ENCODE data around the gene TDP1. TPM values are rescaled to one million over a fixed set of nuclear protein-coding genes. Genes with fewer than 3 reads are reported as not detected.

The TDP1 gene
- total and polyA plus RNA-seq, 2 of the 13 experiments (the other 11 are each of a cell fraction or from before 2014, with no cell fraction given), result 16.4 to 31.2 TPM

DNA sequence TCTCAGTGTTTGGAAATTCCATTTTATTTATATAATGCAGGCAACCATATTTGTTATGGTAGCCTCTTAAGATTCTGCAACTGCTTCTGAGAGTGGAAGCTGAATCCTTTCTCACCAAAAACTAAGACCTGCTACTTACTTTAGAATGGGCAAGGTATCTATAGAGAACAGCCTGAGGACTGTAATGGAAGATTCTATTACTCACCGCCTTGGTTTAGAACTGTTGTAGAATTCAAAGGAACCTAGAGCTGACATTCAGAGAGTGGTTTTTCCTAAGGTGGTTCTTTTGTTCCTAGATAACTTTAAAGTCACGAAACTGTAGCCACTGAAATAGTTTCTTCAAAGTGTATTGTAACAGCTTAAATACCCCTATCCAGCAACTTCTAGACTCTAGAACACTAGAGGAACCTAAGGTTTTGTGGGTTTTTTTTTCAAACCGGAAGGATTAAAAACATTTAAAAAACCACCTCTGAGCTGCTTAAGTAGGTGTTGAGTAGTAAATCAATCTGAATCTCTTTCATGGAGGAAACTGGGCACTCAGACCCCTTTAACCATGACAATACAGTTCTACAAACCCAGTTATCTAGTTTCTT is 4.2 kb downstream of the TDP1 start:
- in situ Hi-C loops (cut with HindIII; ENCODE audit: extremely low pct_ligation_motif_present, low pct_unique_long_range_greater_than_20kb) (loop anchor here (25.0 kb wide), 1 partner anchor 277 kb away; no protein-coding TSS in a partner anchor), intact Hi-C loops (cut with micrococcal nuclease; ENCODE audit: unreplicated experiment) (no loop called here)
- no peaks in the 10 kb centered on the region for H4K20me1 ChIP-seq (ENCODE audit: insufficient read depth, low read length)
- no TSS peak for BruUV-seq (replicated peaks)
- H3K9me3 ChIP-seq (ENCODE audit: low read length), result no peaks in the 10 kb centered on the region
- DNase-seq (ENCODE audit: low spot score) (no peak), ATAC-seq (no peak), FAIRE-seq (no peak)
- ChIA-PET POLR2A (no interaction called here), CTCF (ENCODE audit: low intra/inter-chr PET ratio, low total read pairs) (no interaction called here)
- no peaks in the 10 kb centered on the region; a peak in 1 of 5 replicates for H3K27me3 ChIP-seq (ENCODE audit: control insufficient read depth in 1 of 2, insufficient read depth in 2 of 2, low read length in 2 of 2)
- TF ChIP-seq PCBP1 (IDR thresholded peaks at IDR 0.05; ENCODE audit: borderline replicate concordance, low read depth, low read length), result no peak
- TF ChIP-seq FOXM1 (CRISPR knock-in tag; IDR thresholded peaks at IDR 0.05), result no peak
- TF ChIP-seq, protein P1, sequence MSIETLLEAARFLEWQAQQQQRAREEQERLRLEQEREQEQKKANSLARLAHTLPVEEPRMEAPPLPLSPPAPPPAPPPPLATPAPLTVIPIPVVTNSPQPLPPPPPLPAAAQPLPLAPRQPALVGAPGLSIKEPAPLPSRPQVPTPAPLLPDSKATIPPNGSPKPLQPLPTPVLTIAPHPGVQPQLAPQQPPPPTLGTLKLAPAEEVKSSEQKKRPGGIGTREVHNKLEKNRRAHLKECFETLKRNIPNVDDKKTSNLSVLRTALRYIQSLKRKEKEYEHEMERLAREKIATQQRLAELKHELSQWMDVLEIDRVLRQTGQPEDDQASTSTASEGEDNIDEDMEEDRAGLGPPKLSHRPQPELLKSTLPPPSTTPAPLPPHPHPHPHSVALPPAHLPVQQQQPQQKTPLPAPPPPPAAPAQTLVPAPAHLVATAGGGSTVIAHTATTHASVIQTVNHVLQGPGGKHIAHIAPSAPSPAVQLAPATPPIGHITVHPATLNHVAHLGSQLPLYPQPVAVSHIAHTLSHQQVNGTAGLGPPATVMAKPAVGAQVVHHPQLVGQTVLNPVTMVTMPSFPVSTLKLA (IDR thresholded peaks at IDR 0.05), result no peak
- TF ChIP-seq RNF2 (conservative IDR thresholded peaks at IDR 0.05; ENCODE audit: low read depth), result no peak
- no peak for TF ChIP-seq ZNF10 (CRISPR knock-in tag; IDR thresholded peaks at IDR 0.05; ENCODE audit: borderline replicate concordance, low read depth)
- TF ChIP-seq, protein P2, sequence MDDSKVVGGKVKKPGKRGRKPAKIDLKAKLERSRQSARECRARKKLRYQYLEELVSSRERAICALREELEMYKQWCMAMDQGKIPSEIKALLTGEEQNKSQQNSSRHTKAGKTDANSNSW (CRISPR knock-in tag; IDR thresholded peaks at IDR 0.05; ENCODE audit: borderline replicate concordance), result no peak
- TF ChIP-seq NPAS2 (CRISPR knock-in tag; IDR thresholded peaks at IDR 0.05; ENCODE audit: borderline replicate concordance), result no peak
- TF ChIP-seq MED13 (CRISPR knock-in tag; IDR thresholded peaks at IDR 0.05), result no peak
- no peak for TF ChIP-seq PHF5A (CRISPR knock-in tag; IDR thresholded peaks at IDR 0.05; ENCODE audit: low read depth, unreplicated experiment)
- no peak for TF ChIP-seq CHD4 (IDR thresholded peaks at IDR 0.05; ENCODE audit: borderline replicate concordance, low read length)
- no peak for TF ChIP-seq SALL1 (CRISPR knock-in tag; IDR thresholded peaks at IDR 0.05)
- TF ChIP-seq TSC22D2 (CRISPR knock-in tag; IDR thresholded peaks at IDR 0.05; ENCODE audit: borderline replicate concordance), result no peak
- TF ChIP-seq ZNF788 (CRISPR knock-in tag; IDR thresholded peaks at IDR 0.05; ENCODE audit: borderline replicate concordance), result no peak
- TF ChIP-seq ZNF24 (IDR thresholded peaks at IDR 0.05), result no peak
- no peak for TF ChIP-seq ZSCAN20 (CRISPR knock-in tag; IDR thresholded peaks at IDR 0.05; ENCODE audit: borderline replicate concordance)
- TF ChIP-seq SSRP1 (CRISPR knock-in tag; IDR thresholded peaks at IDR 0.05), result no peak
- TF ChIP-seq ZNF589 (CRISPR knock-in tag; conservative IDR thresholded peaks at IDR 0.05), result no peak
- no peak for TF ChIP-seq ZNF460 (CRISPR knock-in tag; IDR thresholded peaks at IDR 0.05; ENCODE audit: borderline replicate concordance)
- no peak for TF ChIP-seq ZNF776 (CRISPR knock-in tag; IDR thresholded peaks at IDR 0.05)
- TF ChIP-seq ZNF879 (CRISPR knock-in tag; IDR thresholded peaks at IDR 0.05), result no peak
- no peak overlapping the region for H2AFZ ChIP-seq (ENCODE audit: low read length)
- H3K79me2 ChIP-seq (ENCODE audit: insufficient read depth, low read length), result peaks cover 23% of the 10 kb centered on the region
- 97% methylated on average over 3 of the region's 3 CpGs for WGBS (ENCODE audit: low lambda C conversion rate)
- H3K4me1 ChIP-seq (ENCODE audit: insufficient read depth, low read length), result peaks cover 39% of the 10 kb centered on the region
- H3K9ac ChIP-seq (ENCODE audit: insufficient read depth, low read depth, low read length), result no peak overlapping the region
- H3K36me3 ChIP-seq (replicated peaks in 1 of 2; ENCODE audit: control insufficient read depth in 1 of 2, insufficient read depth in 2 of 2, low read length in 2 of 2), result peaks cover 8 to 24% of the 10 kb centered on the region in 2 experiments; a peak in 4 of 5 replicates
- H3K4me3 ChIP-seq (replicated peaks in 1 of 3; ENCODE audit: insufficient read depth in 1 of 3, low read depth in 2 of 3, low read length in 3 of 3), result no peak overlapping the region
- H3K4me2 ChIP-seq (ENCODE audit: low read depth, low read length), result no peak overlapping the region
- no peak overlapping the region for H3K27ac ChIP-seq (ENCODE audit: extremely low read length, insufficient read depth, low read length)

Measured in HepG2 (cell line).